Femur (tissue), 1 donor: Measurements from ENCODE around the gene CYP46A1.

Source experiments
- DNase-seq: peaks from one replicate; pipeline ENCODE4 v3.0.0-alpha.2; 2017

The CYP46A1 gene

DNA sequence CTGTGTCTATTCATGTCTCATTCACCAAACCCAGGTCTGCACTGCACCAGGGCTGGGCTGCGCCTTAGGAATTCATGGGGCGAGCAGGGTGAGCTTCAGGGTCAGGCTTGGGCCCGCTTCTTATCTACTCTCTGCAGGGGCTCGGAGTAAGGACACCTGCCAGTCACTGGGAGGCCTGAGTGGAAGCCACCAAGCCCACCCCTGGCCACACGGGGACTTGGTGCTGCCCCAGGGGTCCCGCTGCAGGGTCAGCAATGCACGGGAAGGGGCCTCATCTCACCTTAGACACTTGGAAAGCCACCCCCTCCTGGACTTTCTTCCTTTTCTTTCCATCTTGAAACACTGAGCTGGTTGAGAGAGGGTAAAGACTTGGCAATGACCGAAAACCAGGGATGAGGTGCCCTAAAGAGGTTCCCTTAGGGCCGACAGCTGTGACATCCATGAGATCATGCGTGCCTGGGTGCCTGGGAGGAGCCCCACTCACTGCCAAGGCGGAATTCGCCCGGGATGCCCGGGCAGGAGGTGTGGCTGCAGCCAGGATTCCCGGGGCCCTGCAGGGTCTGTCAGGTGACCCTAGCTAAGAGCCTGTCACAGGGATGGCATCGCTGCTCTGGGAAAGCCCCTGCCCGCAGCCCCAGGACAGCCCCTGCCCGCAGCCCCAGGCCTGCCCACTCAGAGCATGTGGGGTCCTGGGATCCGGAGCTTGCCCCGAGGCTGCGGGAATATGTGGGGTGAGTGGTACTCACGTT lies 63.7 kb downstream of the CYP46A1 start:
- peak; percentile 32 for DNase-seq

DNA sequence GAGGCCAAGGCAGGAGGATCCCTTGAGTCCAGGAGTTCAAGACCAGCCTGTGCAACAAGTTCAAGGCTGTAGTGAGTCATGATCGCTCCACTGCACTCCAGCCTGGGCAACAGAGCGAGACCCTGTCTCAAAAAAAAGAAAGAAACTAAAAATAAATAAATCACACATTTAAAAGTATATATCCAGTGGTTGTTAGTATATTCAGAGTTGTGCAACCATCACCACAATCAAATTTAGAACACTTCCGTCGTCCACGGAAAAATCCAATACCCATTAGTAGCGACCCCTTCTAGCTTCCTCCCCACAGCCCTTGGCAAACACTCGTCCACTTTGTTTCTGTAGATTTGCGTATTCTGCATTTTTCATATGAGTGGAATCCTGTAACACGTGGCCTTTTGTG lies 64.4 kb downstream of the CYP46A1 start:
- DNase-seq = no peak

- no peak for DNase-seq
Measured at GRCh38 chr14:99749142-99749541, 65.0 kb downstream of the CYP46A1 start.

DNA sequence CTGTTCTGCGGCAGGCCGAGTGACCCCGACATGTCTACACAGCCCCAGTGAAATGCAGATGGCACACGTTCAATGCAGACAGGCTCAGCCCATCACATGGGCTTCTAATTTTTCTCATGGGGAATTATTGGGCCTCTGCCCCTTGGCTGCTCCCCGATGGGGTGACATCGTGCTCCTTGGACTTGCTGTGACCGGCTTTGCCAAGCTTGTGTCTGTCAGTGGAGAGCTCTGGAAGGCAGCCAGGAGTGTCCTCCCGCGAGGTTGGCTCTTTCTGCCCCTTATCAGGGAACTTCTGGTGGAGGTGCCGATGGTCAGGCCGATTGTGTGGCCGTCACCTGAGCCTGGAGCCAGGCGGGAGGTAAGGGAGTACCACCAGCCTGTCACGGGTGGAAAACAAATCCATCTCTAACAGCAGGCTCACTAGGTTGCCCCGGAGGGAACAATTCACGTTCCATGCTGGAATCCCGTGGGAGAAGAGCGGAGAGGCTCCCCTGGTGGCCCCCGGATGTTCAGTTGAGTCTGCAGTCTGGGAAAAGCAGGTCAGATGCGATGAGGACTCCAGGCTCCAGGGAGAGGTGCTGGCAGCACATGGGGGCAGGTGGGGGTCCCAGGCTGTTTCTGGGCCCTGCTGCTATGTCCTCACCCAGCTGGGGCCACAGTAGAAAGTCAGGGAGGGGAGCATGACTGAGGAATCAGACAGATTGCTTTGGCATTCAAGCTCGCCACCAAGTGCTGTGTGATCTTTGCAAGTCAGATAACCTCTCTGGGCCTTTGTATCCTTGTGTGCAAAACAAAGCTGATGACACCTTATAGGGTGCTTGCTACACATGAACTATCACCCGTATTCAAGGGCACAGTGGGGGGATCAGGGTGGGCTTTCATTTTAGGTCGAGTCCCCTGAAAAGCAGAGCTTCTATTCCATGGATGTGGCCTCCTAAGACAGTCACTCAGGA lies 65.9 kb downstream of the CYP46A1 start:
- no peak for DNase-seq

- DNase-seq = peak; percentile 13
Measured at GRCh38 chr14:99750746-99751450, 66.8 kb downstream of the CYP46A1 start.

DNA sequence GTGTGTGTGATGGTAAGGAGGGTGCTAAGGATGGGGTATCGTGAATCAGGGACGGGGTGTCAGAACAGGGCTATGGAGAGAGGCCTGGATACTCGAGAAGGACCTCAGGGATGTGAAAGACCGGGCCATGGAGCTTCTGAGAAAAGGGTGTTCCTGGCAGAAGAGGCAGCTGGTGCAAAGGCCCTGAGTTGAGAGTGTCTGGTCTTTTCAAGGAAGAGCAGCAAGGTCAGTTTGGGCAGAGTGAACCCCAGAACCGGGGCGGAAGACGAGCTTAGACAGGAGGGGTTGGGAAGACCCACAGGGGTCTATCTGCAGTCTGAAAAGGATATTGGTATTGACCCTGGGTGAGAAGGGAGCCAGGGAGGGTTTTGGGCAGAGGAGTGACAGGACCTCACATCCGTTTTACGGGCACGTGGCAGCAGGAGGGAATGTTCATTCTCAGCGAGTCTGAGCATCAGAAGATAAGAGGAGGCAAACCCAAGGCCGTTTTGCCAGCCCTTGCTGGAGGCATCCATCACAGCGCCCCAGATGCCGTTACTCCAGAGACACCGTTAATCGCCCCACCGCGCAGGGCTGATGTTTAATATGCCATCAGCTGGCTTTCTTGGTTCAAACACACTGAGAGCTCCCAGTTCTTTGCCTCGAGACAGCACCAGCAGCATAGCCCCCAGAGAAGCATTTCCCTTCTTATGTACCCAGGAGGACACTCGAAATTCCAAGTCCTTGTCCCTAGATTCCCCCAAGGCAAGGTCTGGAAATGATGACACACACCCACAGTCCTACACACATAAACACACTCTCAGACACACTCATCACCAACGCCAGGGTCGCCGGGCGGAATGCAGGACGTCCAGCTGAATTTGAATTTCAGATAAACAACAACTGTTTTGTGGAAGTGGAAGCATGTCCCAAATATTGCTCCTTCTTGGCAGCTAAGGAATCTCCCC lies 67.7 kb downstream of the CYP46A1 start:
- no peak for DNase-seq

DNA sequence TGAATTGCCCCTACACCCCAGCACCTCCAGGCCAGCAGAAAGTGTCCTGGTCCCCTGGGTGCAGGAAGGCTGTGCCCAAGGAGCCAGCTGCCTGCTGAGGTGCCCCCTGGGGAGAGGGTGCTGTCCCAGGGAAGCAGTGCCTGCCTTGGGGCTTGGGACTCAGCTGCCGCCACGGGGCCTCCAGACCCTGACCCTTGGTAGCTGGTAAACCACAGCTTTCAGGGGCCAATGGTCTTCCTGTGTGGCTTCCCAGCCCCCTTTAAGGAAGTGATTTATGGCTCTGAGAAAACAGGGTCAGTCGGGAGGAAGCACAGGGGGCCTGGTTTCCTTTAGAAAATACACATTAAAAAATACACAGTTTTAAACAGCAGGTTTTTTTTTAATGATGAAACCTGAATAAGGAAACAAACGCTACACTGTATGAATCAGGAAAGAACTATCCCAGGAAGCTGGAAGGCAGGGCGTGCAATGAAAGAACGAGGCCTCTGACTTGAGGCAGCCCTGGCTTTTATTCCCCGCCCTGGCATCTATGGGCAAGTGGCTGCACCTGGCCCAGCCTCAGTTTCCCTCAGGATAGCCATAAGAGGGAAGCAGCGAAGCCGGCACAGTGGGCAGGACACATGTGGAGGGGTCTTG lies 68.5 kb downstream of the CYP46A1 start:
- no peak for DNase-seq

DNA sequence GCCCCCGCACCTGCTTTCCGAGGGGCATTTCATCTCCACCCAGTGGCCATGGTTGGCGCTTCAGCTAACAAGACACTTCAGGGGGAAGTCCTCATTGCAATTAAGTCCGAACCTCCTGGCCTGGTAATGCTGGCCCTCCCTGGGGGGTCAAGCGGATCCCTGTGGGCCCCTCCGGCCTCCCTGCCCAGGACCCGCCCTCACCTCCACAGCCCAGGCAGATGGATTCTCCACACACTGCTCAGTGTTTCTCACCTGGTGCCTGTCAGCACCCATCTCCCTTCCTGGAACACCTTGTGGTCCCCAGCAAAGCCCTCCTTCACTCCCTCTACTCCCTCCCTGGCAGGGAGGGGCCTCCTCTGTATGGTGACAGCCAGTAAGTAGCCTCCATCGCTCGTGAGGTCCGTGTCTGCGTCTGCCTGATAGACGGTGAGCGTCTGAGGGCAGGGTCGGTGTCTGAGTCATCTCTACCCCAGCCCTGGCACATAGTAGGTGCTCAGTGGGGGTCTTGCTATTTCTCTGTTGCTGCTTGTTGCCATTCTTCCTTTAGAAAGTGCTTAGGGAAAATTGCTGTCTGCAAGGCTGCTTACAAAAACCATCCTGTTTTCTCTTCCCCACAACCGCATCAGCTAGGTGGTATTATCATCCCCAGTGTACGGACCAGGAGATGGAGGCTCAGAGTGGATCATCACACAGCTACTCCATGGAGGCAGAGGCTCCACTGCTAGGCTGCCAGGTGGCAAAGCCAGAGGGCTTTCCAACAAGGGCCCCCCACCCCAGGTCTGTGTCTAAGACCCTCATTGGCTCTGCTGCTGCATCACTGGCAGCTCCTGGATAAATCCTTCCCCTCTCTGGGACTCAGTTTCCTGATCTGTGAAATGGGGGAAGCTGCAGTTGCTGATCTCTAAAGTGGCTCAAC lies 69.4 kb downstream of the CYP46A1 start:
- DNase-seq = no peak

GRCh38 chr14:99754141-99755067 lies 70.3 kb downstream of the CYP46A1 start:
- DNase-seq = no peak

DNA sequence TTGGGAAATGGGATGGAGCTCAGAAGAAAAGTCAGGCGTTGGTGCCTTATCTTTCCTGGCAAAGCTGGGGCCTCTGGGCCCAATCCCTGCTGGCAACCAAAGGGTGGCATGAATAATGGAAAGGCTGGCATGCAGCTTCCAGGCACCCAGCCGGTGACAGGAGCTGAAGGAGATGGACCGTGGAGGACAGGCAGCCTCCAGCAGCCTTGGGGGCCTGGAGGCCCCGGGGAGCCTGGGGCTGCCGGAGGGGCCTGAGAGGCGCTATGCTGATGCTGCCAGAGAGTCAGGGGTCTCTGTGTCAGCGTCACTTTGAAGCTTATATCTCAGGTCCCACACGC lies 70.9 kb downstream of the CYP46A1 start:
- DNase-seq = no peak

GRCh38 chr14:99755629-99756603 lies 71.8 kb downstream of the CYP46A1 start:
- peak; percentile 86 for DNase-seq

DNA sequence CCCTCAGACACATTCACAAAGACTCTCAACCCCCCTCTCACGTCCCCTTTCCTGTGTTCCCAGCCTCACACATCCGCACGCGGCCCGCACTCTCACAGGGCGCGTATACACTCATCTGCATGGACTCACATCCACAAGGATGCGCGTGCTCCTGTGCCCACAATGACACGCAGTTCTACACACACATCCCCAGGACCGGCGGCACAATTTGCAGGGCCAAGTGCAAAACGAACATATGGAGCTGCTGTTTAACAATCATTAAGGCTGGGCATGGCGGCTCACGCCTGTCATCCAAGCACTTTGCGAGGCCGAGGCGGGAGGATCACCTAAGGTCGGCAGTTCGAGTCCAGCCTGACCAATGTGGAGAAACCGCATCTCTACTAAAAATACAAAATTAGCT lies 72.7 kb downstream of the CYP46A1 start:
- no peak for DNase-seq

- DNase-seq = no peak
Measured at GRCh38 chr14:99757331-99758070, 73.4 kb downstream of the CYP46A1 start.

GRCh38 chr14:99758121-99758821 lies 74.2 kb downstream of the CYP46A1 start:
- DNase-seq = peak; percentile 84

GRCh38 chr14:99758872-99759545 lies 74.9 kb downstream of the CYP46A1 start:
- DNase-seq = no peak

- no peak for DNase-seq
Measured at GRCh38 chr14:99759546-99759925, 75.4 kb downstream of the CYP46A1 start.
